ENCODE measurements around the gene ACLY.
A peak's percentile ranks its signal among the peaks of the same experiment; 100 is the strongest.

Gene ACLY

DNA sequence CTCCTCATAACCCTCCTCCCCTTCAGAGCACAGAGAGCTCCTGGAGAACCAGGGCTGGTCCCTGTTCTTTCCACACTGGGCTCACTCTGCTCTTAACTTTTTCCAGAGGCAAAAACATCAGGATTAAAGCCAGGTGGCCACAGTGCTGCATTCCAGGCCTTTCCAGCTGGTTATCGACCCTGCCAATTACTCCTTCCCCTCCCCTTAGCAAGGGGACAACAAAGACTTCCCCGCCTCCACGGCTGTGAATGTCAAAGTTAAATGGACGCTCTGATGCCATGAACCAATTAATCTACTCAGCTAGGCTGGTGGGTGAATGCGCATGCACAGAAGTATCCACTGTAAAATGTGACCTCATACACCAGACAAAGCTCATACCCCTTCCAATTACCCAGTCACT, 23.1 kb downstream of the ACLY start:
- H4K91ac ChIP-seq (ENCODE audit: low read length): no peak overlapping the region
- H3K23ac ChIP-seq (ENCODE audit: low read length in 2 of 2): no peak overlapping the region
- H3K27me3 ChIP-seq (ENCODE audit: control insufficient read depth in 1 of 2, insufficient read depth in 1 of 2, low read length in 2 of 2): no peaks in the 10 kb centered on the region
- WGBS: 88% methylated on average over 5 of the region's 5 CpGs
- H3K18ac ChIP-seq (ENCODE audit: low read depth in 1 of 2, low read length in 2 of 2): no peak overlapping the region
- H2BK12ac ChIP-seq (ENCODE audit: low read length in 2 of 2): no peak overlapping the region
- peak overlapping the region; percentile 90 for H3K27ac ChIP-seq (ENCODE audit: low read length, poor library complexity, severe bottlenecking)
- H2AFZ ChIP-seq (ENCODE audit: low read depth, low read length): no peak overlapping the region
- H3K4me3 ChIP-seq (ENCODE audit: insufficient read depth in 1 of 2, low read depth in 1 of 2, low read length in 2 of 2): peak overlapping the region in 1 of 2 experiments; percentile 19
- H3K4me2 ChIP-seq (ENCODE audit: low read length, poor library complexity, severe bottlenecking): no peak overlapping the region
- peaks cover 22% of the 10 kb centered on the region for H3K4me1 ChIP-seq (ENCODE audit: control insufficient read depth, insufficient read depth, low read depth, low read length)
- no peak overlapping the region for H3K4ac ChIP-seq (ENCODE audit: low read depth in 1 of 2, low read length in 2 of 2)
- H2BK5ac ChIP-seq (ENCODE audit: low read depth, low read length, poor library complexity, severe bottlenecking): peak overlapping the region; percentile 87
- H3K36me3 ChIP-seq (ENCODE audit: control insufficient read depth in 1 of 2, insufficient read depth in 2 of 2, low read depth in 1 of 2, low read length in 2 of 2): peaks cover 84% of the 10 kb centered on the region in 2 experiments
- H3K9ac ChIP-seq (ENCODE audit: low read length): peak overlapping the region; percentile 67
- H2BK120ac ChIP-seq (ENCODE audit: low read depth, low read length): no peak overlapping the region
- H4K8ac ChIP-seq (ENCODE audit: low read length): no peak overlapping the region
- H2BK15ac ChIP-seq (ENCODE audit: low read depth, poor library complexity, severe bottlenecking): no peak overlapping the region
- no peak overlapping the region for H3K14ac ChIP-seq (ENCODE audit: low read length in 2 of 2)
- no peaks in the 10 kb centered on the region for H3K9me3 ChIP-seq (ENCODE audit: control insufficient read depth, low read length)
- peak overlapping the region; percentile 55 for H2AK5ac ChIP-seq (ENCODE audit: low read length, severe bottlenecking)
- no peak for DNase-seq
- peaks cover 29% of the 10 kb centered on the region for H3K79me1 ChIP-seq (replicated peaks; ENCODE audit: low read length, poor library complexity, severe bottlenecking)

DNA sequence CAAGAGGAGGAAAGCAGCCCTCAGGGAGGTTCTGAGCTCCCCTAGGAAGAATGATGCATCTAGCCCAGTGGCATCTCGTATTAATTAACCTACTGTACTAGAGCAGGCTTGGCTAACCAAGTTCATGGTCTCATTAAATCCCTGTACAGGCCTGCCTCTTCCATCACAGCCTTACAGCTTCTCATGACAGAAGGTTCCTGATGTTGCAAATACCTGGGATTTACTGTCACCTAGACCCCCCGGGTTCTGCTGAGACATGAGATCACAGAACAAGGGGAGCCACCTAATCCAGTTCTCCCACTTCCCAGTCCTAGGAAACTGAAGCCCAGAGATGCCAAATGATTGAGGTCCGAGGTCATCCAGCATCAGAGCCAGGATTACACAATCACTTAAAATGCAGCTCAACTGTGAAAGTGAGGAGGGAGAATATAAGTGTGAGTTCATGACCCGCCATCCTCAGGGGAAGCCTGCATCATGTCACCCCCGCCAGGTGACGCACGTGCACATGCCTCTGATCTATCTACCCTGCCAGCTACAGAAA, 23.9 kb downstream of the ACLY start:
- DNase-seq: peak; percentile 72
- Histone ChIP-seq H2BK12ac (ENCODE audit: low read length in 2 of 2) (no peak overlapping the region), H2AK5ac (ENCODE audit: low read length, severe bottlenecking) (peak overlapping the region; percentile 55), H3K36me3 (ENCODE audit: control insufficient read depth in 1 of 2, insufficient read depth in 2 of 2, low read depth in 1 of 2, low read length in 2 of 2) (peaks cover 80 to 83% of the 10 kb centered on the region in 2 experiments), H2BK15ac (ENCODE audit: low read depth, poor library complexity, severe bottlenecking) (no peak overlapping the region), H3K9ac (ENCODE audit: low read length) (peak overlapping the region; percentile 67), H3K14ac (ENCODE audit: low read length in 2 of 2) (no peak overlapping the region), H3K27ac (ENCODE audit: low read length, poor library complexity, severe bottlenecking) (peak overlapping the region; percentile 90), H3K23ac (ENCODE audit: low read length in 2 of 2) (no peak overlapping the region), H4K8ac (ENCODE audit: low read length) (no peak overlapping the region), H3K79me1 (replicated peaks; ENCODE audit: low read length, poor library complexity, severe bottlenecking) (peaks cover 29% of the 10 kb centered on the region), H3K27me3 (ENCODE audit: control insufficient read depth in 1 of 2, insufficient read depth in 1 of 2, low read length in 2 of 2) (no peaks in the 10 kb centered on the region), H2BK5ac (ENCODE audit: low read depth, low read length, poor library complexity, severe bottlenecking) (peak overlapping the region; percentile 87), H3K4me1 (ENCODE audit: control insufficient read depth, insufficient read depth, low read depth, low read length) (peaks cover 22% of the 10 kb centered on the region), H3K4ac (ENCODE audit: low read depth in 1 of 2, low read length in 2 of 2) (no peak overlapping the region), H2AFZ (ENCODE audit: low read depth, low read length) (no peak overlapping the region), H3K18ac (ENCODE audit: low read depth in 1 of 2, low read length in 2 of 2) (no peak overlapping the region), H2BK120ac (ENCODE audit: low read depth, low read length) (no peak overlapping the region), H4K91ac (ENCODE audit: low read length) (no peak overlapping the region), H3K4me3 (ENCODE audit: insufficient read depth in 1 of 2, low read depth in 1 of 2, low read length in 2 of 2) (peak overlapping the region in 1 of 2 experiments; percentile 19), H3K4me2 (ENCODE audit: low read length, poor library complexity, severe bottlenecking) (no peak overlapping the region), H3K9me3 (ENCODE audit: control insufficient read depth, low read length) (no peaks in the 10 kb centered on the region)
- WGBS: 53% methylated on average over 6 of the region's 7 CpGs

DNA sequence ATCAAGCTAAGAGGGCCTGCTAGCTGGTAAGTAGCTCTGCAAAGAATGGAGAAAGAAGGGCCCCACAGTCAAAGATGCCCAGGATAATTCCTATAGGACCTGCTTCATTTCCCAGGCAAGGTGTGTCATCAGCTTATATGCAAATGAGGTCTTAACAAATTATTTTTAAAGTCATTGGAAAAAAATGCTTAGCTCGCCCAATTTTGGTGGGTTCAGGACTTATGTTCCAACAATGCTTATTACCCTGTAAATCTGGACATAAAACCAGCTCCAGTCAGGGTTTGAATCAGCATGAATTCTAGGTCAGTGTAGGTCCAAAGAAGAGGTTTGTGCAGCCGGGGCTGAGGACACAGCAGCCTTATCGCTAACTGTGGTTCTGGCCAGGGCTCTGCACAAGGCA, 25.4 kb downstream of the ACLY start:
- no peak overlapping the region for H3K23ac ChIP-seq (ENCODE audit: low read length in 2 of 2)
- no peak overlapping the region for H2BK15ac ChIP-seq (ENCODE audit: low read depth, poor library complexity, severe bottlenecking)
- no peak for DNase-seq
- H3K79me1 ChIP-seq (replicated peaks; ENCODE audit: low read length, poor library complexity, severe bottlenecking): peaks cover 27% of the 10 kb centered on the region
- H2BK120ac ChIP-seq (ENCODE audit: low read depth, low read length): no peak overlapping the region
- no peak overlapping the region for H3K14ac ChIP-seq (ENCODE audit: low read length in 2 of 2)
- no peak overlapping the region for H3K4ac ChIP-seq (ENCODE audit: low read depth in 1 of 2, low read length in 2 of 2)
- no peak overlapping the region for H3K18ac ChIP-seq (ENCODE audit: low read depth in 1 of 2, low read length in 2 of 2)
- peak overlapping the region; percentile 40 for H2AK5ac ChIP-seq (ENCODE audit: low read length, severe bottlenecking)
- no peak overlapping the region for H2BK12ac ChIP-seq (ENCODE audit: low read length in 2 of 2)
- no peaks in the 10 kb centered on the region for H3K9me3 ChIP-seq (ENCODE audit: control insufficient read depth, low read length)
- no peak overlapping the region for H2BK5ac ChIP-seq (ENCODE audit: low read depth, low read length, poor library complexity, severe bottlenecking)
- H3K27ac ChIP-seq (ENCODE audit: low read length, poor library complexity, severe bottlenecking): no peak overlapping the region
- H2AFZ ChIP-seq (ENCODE audit: low read depth, low read length): no peak overlapping the region
- H3K36me3 ChIP-seq (ENCODE audit: control insufficient read depth in 1 of 2, insufficient read depth in 2 of 2, low read depth in 1 of 2, low read length in 2 of 2): peaks cover 80 to 83% of the 10 kb centered on the region in 2 experiments
- no peaks in the 10 kb centered on the region for H3K27me3 ChIP-seq (ENCODE audit: control insufficient read depth in 1 of 2, insufficient read depth in 1 of 2, low read length in 2 of 2)
- H3K4me2 ChIP-seq (ENCODE audit: low read length, poor library complexity, severe bottlenecking): no peak overlapping the region
- WGBS: 100% methylated on average over 3 of the region's 3 CpGs
- no peak overlapping the region for H3K9ac ChIP-seq (ENCODE audit: low read length)
- no peak overlapping the region for H4K91ac ChIP-seq (ENCODE audit: low read length)
- H3K4me1 ChIP-seq (ENCODE audit: control insufficient read depth, insufficient read depth, low read depth, low read length): peaks cover 20% of the 10 kb centered on the region
- no peak overlapping the region for H3K4me3 ChIP-seq (ENCODE audit: insufficient read depth in 1 of 2, low read depth in 1 of 2, low read length in 2 of 2)
- peak overlapping the region; percentile 7 for H4K8ac ChIP-seq (ENCODE audit: low read length)

- Histone ChIP-seq H3K79me1 (replicated peaks; ENCODE audit: low read length, poor library complexity, severe bottlenecking) (peaks cover 33% of the 10 kb centered on the region), H2BK5ac (ENCODE audit: low read depth, low read length, poor library complexity, severe bottlenecking) (no peak overlapping the region), H2BK120ac (ENCODE audit: low read depth, low read length) (no peak overlapping the region), H3K4me2 (ENCODE audit: low read length, poor library complexity, severe bottlenecking) (no peak overlapping the region), H3K9me3 (ENCODE audit: control insufficient read depth, low read length) (no peaks in the 10 kb centered on the region), H4K8ac (ENCODE audit: low read length) (no peak overlapping the region), H3K4me3 (ENCODE audit: insufficient read depth in 1 of 2, low read depth in 1 of 2, low read length in 2 of 2) (no peak overlapping the region), H4K91ac (ENCODE audit: low read length) (no peak overlapping the region), H2BK12ac (ENCODE audit: low read length in 2 of 2) (no peak overlapping the region), H3K18ac (ENCODE audit: low read depth in 1 of 2, low read length in 2 of 2) (peak overlapping the region in 1 of 2 experiments; percentile 26), H3K9ac (ENCODE audit: low read length) (no peak overlapping the region), H3K27me3 (ENCODE audit: control insufficient read depth in 1 of 2, insufficient read depth in 1 of 2, low read length in 2 of 2) (no peaks in the 10 kb centered on the region), H2AK5ac (ENCODE audit: low read length, severe bottlenecking) (no peak overlapping the region), H3K4ac (ENCODE audit: low read depth in 1 of 2, low read length in 2 of 2) (no peak overlapping the region), H3K23ac (ENCODE audit: low read length in 2 of 2) (no peak overlapping the region), H3K27ac (ENCODE audit: low read length, poor library complexity, severe bottlenecking) (peak overlapping the region; percentile 13), H3K36me3 (ENCODE audit: control insufficient read depth in 1 of 2, insufficient read depth in 2 of 2, low read depth in 1 of 2, low read length in 2 of 2) (peaks cover 82 to 83% of the 10 kb centered on the region in 2 experiments), H2AFZ (ENCODE audit: low read depth, low read length) (no peak overlapping the region), H3K14ac (ENCODE audit: low read length in 2 of 2) (no peak overlapping the region), H3K4me1 (ENCODE audit: control insufficient read depth, insufficient read depth, low read depth, low read length) (peaks cover 20% of the 10 kb centered on the region), H2BK15ac (ENCODE audit: low read depth, poor library complexity, severe bottlenecking) (no peak overlapping the region)
- WGBS: over 99% methylated on average over 4 of the region's 4 CpGs
- DNase-seq: no peak
Observed at GRCh38 chr17:41892021-41892376, 26.8 kb downstream of the ACLY start.
